ENCODE measurements around the gene SLC11A1. TPM values are rescaled to one million over a fixed set of nuclear protein-coding genes. Genes with fewer than 3 reads are reported as not detected.
A peak's percentile ranks its signal among the peaks of the same experiment; 100 is the strongest.

SLC11A1 gene
- total RNA-seq, 1 donor from 2014 or later: 6.4 TPM

DNA sequence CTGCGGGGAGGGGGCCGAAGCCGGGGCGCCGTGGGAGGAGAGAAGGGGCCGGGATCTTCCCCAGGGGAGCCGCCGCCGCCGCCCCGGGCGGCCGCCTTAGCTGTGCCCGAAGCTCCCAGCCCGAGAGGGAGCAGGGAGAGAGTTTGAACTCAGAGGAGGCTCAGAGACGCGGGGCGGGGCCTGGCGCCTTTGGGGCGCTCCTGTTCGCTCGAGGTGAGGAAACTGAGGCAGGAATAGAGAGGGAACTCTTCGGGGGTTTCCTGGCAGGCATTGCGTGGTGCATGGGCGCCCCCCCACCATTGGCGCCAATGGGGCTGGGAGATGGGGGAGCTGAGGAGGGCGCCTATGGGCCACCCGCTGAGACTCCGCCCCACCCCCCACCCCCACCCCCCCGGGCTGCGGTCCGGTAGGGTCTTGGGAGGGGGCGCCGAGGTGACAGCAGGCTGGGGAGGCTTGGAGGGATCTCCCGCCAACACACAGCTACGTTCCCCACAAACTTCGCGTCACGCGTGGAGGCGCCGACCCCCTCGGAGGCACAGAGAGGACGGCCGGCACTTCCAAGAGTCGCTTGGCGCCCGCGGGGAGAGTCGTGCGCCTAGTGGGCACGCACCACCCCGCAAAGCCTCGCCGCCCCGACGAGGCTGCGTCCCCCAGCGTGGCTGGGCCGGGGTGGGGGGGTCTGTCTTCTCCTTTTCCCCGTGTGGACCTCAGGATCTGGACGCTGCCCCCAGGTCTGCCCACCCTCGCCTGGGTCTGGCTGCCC lies 18.3 kb downstream of the SLC11A1 start:
- H3K4me3 ChIP-seq: peak overlapping the region; percentile 100
- H3K27ac ChIP-seq (replicated peaks): peak overlapping the region; percentile 100
- no peaks in the 10 kb centered on the region for H3K9me3 ChIP-seq (replicated peaks)
- H3K27me3 ChIP-seq (ENCODE audit: low read depth): no peaks in the 10 kb centered on the region
- H3K36me3 ChIP-seq: peaks cover 43% of the 10 kb centered on the region
- TF ChIP-seq, protein P1, sequence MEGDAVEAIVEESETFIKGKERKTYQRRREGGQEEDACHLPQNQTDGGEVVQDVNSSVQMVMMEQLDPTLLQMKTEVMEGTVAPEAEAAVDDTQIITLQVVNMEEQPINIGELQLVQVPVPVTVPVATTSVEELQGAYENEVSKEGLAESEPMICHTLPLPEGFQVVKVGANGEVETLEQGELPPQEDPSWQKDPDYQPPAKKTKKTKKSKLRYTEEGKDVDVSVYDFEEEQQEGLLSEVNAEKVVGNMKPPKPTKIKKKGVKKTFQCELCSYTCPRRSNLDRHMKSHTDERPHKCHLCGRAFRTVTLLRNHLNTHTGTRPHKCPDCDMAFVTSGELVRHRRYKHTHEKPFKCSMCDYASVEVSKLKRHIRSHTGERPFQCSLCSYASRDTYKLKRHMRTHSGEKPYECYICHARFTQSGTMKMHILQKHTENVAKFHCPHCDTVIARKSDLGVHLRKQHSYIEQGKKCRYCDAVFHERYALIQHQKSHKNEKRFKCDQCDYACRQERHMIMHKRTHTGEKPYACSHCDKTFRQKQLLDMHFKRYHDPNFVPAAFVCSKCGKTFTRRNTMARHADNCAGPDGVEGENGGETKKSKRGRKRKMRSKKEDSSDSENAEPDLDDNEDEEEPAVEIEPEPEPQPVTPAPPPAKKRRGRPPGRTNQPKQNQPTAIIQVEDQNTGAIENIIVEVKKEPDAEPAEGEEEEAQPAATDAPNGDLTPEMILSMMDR (IDR thresholded peaks at IDR 0.05; ENCODE audit: borderline replicate concordance): no peak
- intact Hi-C loops (cut with micrococcal nuclease): no loop called here
- H3K4me1 ChIP-seq: peaks cover 90% of the 10 kb centered on the region
- peak; percentile 54 for DNase-seq

DNA sequence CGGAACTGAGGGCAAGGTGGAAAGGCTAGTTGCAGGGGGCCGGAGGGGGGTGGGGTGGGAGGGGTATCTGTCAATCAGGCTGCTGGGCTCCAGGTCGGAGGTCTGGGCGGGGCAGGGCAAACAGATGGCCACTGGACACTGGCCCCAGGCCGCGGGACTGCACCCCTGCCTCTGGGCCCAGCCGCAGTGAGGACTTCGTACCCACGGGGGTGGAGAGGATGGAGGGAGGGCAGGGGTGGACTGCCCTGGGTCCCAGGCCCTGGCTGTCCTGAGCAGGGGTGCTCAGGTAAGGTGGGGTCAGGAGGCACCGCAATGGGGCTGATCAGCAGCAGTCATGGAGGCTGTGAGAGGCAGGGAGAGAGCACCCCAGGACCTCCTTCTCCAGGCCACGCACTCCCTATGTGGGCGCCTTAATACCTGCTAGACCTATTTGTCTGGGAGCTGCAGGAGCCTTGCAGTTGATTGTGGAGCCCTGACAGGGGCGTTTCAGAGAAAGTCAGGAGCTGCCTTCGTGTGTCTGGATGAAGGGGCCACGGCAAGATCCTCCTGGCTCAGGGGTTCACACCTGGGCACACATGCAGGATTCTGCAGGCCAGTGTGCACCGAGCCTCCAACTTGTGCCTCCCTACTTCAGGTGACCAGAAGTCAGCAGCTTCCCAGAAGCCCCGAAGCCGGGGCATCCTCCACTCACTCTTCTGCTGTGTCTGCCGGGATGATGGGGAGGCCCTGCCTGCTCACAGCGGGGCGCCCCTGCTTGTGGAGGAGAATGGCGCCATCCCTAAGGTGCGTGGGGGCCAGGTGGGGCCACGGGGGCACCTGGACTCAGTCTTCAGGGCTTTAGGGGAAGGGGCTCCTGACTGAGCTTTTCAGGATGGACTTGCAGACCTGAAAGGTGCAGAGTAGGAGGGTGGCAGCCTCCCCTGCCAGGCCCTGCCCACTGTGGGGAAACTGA lies 19.1 kb downstream of the SLC11A1 start:
- intact Hi-C loops (cut with micrococcal nuclease): no loop called here
- peak overlapping the region; percentile 100 for H3K27ac ChIP-seq (replicated peaks)
- H3K9me3 ChIP-seq (replicated peaks): no peaks in the 10 kb centered on the region
- TF ChIP-seq, protein P1 (IDR thresholded peaks at IDR 0.05; ENCODE audit: borderline replicate concordance): no peak
- no peaks in the 10 kb centered on the region for H3K27me3 ChIP-seq (ENCODE audit: low read depth)
- peak; percentile 29 for DNase-seq
- peaks cover 43% of the 10 kb centered on the region for H3K36me3 ChIP-seq
- peak overlapping the region; percentile 100 for H3K4me3 ChIP-seq
- peaks cover 92% of the 10 kb centered on the region for H3K4me1 ChIP-seq

DNA sequence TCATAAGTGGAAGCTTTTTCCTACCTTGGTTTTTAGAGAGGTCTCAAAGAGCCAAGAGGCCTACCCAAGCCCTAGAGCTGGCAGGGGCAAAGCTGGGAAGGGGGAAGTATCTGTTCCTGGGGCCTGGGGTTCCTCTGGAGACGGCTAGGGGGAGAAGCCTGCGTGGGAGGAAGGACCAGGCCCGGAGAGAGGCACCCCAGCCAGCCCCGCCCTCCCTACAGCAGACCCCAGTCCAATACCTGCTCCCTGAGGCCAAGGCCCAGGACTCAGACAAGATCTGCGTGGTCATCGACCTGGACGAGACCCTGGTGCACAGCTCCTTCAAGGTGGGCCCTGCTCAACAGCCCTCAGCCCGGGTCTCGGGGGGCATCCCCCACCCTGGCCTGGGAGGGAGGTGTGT lies 19.8 kb downstream of the SLC11A1 start:
- intact Hi-C loops (cut with micrococcal nuclease): no loop called here
- Histone ChIP-seq H3K9me3 (replicated peaks) (no peaks in the 10 kb centered on the region), H3K4me3 (peak overlapping the region; percentile 100), H3K27ac (replicated peaks) (peak overlapping the region; percentile 100), H3K4me1 (peaks cover 88% of the 10 kb centered on the region), H3K27me3 (ENCODE audit: low read depth) (no peaks in the 10 kb centered on the region), H3K36me3 (peaks cover 43% of the 10 kb centered on the region)
- DNase-seq: peak; percentile 20
- TF ChIP-seq, protein P1 (IDR thresholded peaks at IDR 0.05; ENCODE audit: borderline replicate concordance): no peak

DNA sequence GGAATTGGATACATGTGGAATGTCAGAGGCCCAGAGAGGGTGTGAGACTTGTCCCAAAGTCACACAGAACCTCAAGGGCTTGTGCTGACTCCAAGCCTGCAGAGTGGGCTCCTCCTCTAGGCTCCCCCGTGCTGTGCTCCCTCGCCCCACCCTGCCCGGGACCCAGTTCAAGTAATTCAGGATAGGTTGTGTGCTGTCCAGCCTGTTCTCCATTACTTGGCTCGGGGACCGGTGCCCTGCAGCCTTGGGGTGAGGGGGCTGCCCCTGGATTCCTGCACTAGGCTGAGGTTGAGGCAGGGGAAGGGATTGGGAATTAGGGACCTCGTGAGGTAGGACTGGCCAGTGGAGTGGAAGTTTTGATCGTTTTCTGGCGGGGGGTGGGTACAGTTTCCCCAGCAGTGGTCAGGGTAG lies 20.4 kb downstream of the SLC11A1 start:
- intact Hi-C loops (cut with micrococcal nuclease): no loop called here

DNA sequence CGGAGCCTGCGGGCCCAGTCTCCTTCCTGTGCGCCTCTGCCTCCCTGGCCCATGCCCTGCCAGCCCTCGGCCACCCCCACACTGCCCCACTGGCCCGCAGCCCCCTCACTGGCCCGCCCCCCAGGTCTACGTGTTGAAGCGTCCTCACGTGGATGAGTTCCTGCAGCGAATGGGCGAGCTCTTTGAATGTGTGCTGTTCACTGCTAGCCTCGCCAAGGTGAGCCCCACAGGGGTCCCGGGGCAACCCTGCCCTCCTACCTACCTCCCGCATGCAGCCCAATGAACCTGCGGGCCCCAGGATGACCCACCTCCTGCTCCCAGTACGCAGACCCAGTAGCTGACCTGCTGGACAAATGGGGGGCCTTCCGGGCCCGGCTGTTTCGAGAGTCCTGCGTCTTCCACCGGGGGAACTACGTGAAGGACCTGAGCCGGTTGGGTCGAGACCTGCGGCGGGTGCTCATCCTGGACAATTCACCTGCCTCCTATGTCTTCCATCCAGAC lies 20.9 kb downstream of the SLC11A1 start:
- peak overlapping the region; percentile 100 for H3K27ac ChIP-seq (replicated peaks)
- TF ChIP-seq, protein P1 (IDR thresholded peaks at IDR 0.05; ENCODE audit: borderline replicate concordance): no peak
- DNase-seq: no peak
- no peaks in the 10 kb centered on the region for H3K9me3 ChIP-seq (replicated peaks)
- no peaks in the 10 kb centered on the region for H3K27me3 ChIP-seq (ENCODE audit: low read depth)
- intact Hi-C loops (cut with micrococcal nuclease): no loop called here
- H3K4me1 ChIP-seq: peaks cover 88% of the 10 kb centered on the region
- peak overlapping the region; percentile 100 for H3K4me3 ChIP-seq
- peaks cover 43% of the 10 kb centered on the region for H3K36me3 ChIP-seq

More for the DNA sequence above, 20.4 kb downstream of the SLC11A1 start:
- H3K36me3 ChIP-seq: peaks cover 43% of the 10 kb centered on the region
- peak overlapping the region; percentile 100 for H3K27ac ChIP-seq (replicated peaks)
- DNase-seq: no peak
- peaks cover 88% of the 10 kb centered on the region for H3K4me1 ChIP-seq
- TF ChIP-seq, protein P1 (IDR thresholded peaks at IDR 0.05; ENCODE audit: borderline replicate concordance): no peak
- no peaks in the 10 kb centered on the region for H3K27me3 ChIP-seq (ENCODE audit: low read depth)
- no peaks in the 10 kb centered on the region for H3K9me3 ChIP-seq (replicated peaks)
- peak overlapping the region; percentile 100 for H3K4me3 ChIP-seq
